ENCODE measurements around the gene PCSK9. TPM values are rescaled to one million over a fixed set of nuclear protein-coding genes. Genes with fewer than 3 reads are reported as not detected.
"Not testable (repeated sequence)": the region's sequence is repeated elsewhere in the genome, so short reads cannot be mapped to it uniquely, and the experiment has no call there.

The PCSK9 gene
- total RNA-seq, 1 experiment from 2014 or later = 0.26 TPM

- H3K27me3 ChIP-seq (ENCODE audit: control insufficient read depth, insufficient read depth, low read length) = peaks cover 16% of the 10 kb centered on the region
- ATAC-seq; DNase-seq (ENCODE audit: low read depth, low spot score); CTCF ChIA-PET; H3K27ac ChIP-seq (ENCODE audit: low read length); H3K4me1 ChIP-seq (ENCODE audit: control insufficient read depth, insufficient read depth, low read length); BruUV-seq (replicated peaks); intact Hi-C loops (cut with micrococcal nuclease; ENCODE audit: unreplicated experiment); H3K4me3 ChIP-seq (ENCODE audit: low read depth in 2 of 2, low read length in 2 of 2); POLR2A ChIA-PET; H3K36me3 ChIP-seq (ENCODE audit: control insufficient read depth, insufficient read depth, low read length); in situ Hi-C loops (cut with HindIII; ENCODE audit: low pct_unique_long_range_greater_than_20kb, low sequenced_read_pairs); H3K9me3 ChIP-seq (ENCODE audit: control insufficient read depth, insufficient read depth, low read depth, low read length): not testable (repeated sequence)
Observed at GRCh38 chr1:55031098-55031497, 8.2 kb upstream of the PCSK9 start.

- CTCF ChIA-PET = interaction anchor here (0.6 kb wide), 1 partner anchor 11 kb away, joined by 3 read pairs; no protein-coding TSS in a partner anchor
- no peaks in the 10 kb centered on the region for H3K4me1 ChIP-seq (ENCODE audit: control insufficient read depth, insufficient read depth, low read length)
- POLR2A ChIA-PET = no interaction called here
- ATAC-seq (no peak), DNase-seq (ENCODE audit: low read depth, low spot score) (no peak)
- peaks cover 29% of the 10 kb centered on the region for H3K27me3 ChIP-seq (ENCODE audit: control insufficient read depth, insufficient read depth, low read length)
- H3K36me3 ChIP-seq (ENCODE audit: control insufficient read depth, insufficient read depth, low read length) = no peaks in the 10 kb centered on the region
- in situ Hi-C loops (cut with HindIII; ENCODE audit: low pct_unique_long_range_greater_than_20kb, low sequenced_read_pairs) (no loop called here), intact Hi-C loops (cut with micrococcal nuclease; ENCODE audit: unreplicated experiment) (no loop called here)
- no peaks in the 10 kb centered on the region for H3K9me3 ChIP-seq (ENCODE audit: control insufficient read depth, insufficient read depth, low read depth, low read length)
- BruUV-seq (replicated peaks) = no TSS peak
- H3K4me3 ChIP-seq (ENCODE audit: low read depth in 2 of 2, low read length in 2 of 2) = no peak overlapping the region
- TF ChIP-seq SIN3A (IDR thresholded peaks at IDR 0.05; ENCODE audit: borderline replicate concordance, insufficient read depth, low read depth, low read length) (no peak), CTCF (IDR thresholded peaks at IDR 0.05) (no peak), TCF7L2 (IDR thresholded peaks at IDR 0.05; ENCODE audit: low read depth, low read length) (no peak), REST (IDR thresholded peaks at IDR 0.05; ENCODE audit: insufficient read depth in 1 of 2, low read depth in 2 of 2, low read length in 1 of 2) (no peak), POLR2AphosphoS5 (IDR thresholded peaks at IDR 0.05; ENCODE audit: low read depth, low read length) (no peak)
- H3K27ac ChIP-seq (ENCODE audit: low read length) = no peak overlapping the region
Observed at GRCh38 chr1:55033265-55033614, 6.1 kb upstream of the PCSK9 start.

- Histone ChIP-seq H3K9me3 (ENCODE audit: control insufficient read depth, insufficient read depth, low read depth, low read length) (no peaks in the 10 kb centered on the region), H3K4me3 (ENCODE audit: low read depth in 2 of 2, low read length in 2 of 2) (no peak overlapping the region), H3K36me3 (ENCODE audit: control insufficient read depth, insufficient read depth, low read length) (no peaks in the 10 kb centered on the region), H3K27ac (ENCODE audit: low read length) (no peak overlapping the region), H3K4me1 (ENCODE audit: control insufficient read depth, insufficient read depth, low read length) (no peaks in the 10 kb centered on the region), H3K27me3 (ENCODE audit: control insufficient read depth, insufficient read depth, low read length) (peaks cover 37% of the 10 kb centered on the region)
- TF ChIP-seq CTCF (IDR thresholded peaks at IDR 0.05) (no peak), SIN3A (IDR thresholded peaks at IDR 0.05; ENCODE audit: borderline replicate concordance, insufficient read depth, low read depth, low read length) (no peak), REST (IDR thresholded peaks at IDR 0.05; ENCODE audit: insufficient read depth in 1 of 2, low read depth in 2 of 2, low read length in 1 of 2) (no peak), TCF7L2 (IDR thresholded peaks at IDR 0.05; ENCODE audit: low read depth, low read length) (no peak), POLR2AphosphoS5 (IDR thresholded peaks at IDR 0.05; ENCODE audit: low read depth, low read length) (no peak)
- ChIA-PET CTCF (interaction anchor here (1.0 kb wide), 1 partner anchor 84 kb away, joined by 3 read pairs; no protein-coding TSS in a partner anchor), POLR2A (no interaction called here)
- ATAC-seq (no peak), DNase-seq (ENCODE audit: low read depth, low spot score) (no peak)
- in situ Hi-C loops (cut with HindIII; ENCODE audit: low pct_unique_long_range_greater_than_20kb, low sequenced_read_pairs) = no loop called here
- no TSS peak for BruUV-seq (replicated peaks)
- intact Hi-C loops (cut with micrococcal nuclease; ENCODE audit: unreplicated experiment) = no loop called here
Observed at GRCh38 chr1:55034476-55035133, 4.7 kb upstream of the PCSK9 start.

Data from Panc1 (cell line).